Smooth muscle cell (in vitro differentiated cells): Measurements from ENCODE around the gene TBC1D1. TPM values are rescaled to one million over a fixed set of nuclear protein-coding genes. Genes with fewer than 3 reads are reported as not detected.

Source experiments
- DNase-seq: peaks from one replicate; lab custom pipeline; 2025; ENCODE audit not compliant: unreplicated experiment; lab: John Stamatoyannopoulos, UW
- H2AFZ ChIP-seq: fragments of 200-600 bp; sonication (generic); 2 replicates; pipeline ENCODE4 v1.6.0; 2016; ENCODE audit warnings: antibody characterized with exemption, low read depth, mild to moderate bottlenecking
- H3F3A ChIP-seq: fragments of 200-600 bp; sonication (generic); 2 replicates; pipeline ENCODE4 v1.6.0; 2017; ENCODE audit warnings: antibody characterized with exemption, low read depth
- H3K27ac ChIP-seq: fragments of 200-600 bp; sonication (generic); 2 replicates; pipeline ENCODE4 v1.5.1; 2016; ENCODE audit warnings: low read depth, mild to moderate bottlenecking
- H3K27me3 ChIP-seq: fragments of 200-600 bp; sonication (generic); 2 replicates; pipeline ENCODE4 v1.6.1; 2016; ENCODE audit warnings: low read depth, mild to moderate bottlenecking
- H3K36me3 ChIP-seq: fragments of 200-600 bp; sonication (generic); 2 replicates; pipeline ENCODE4 v1.5.1; 2016; ENCODE audit warnings: low read depth
- H3K4me1 ChIP-seq: fragments of 200-600 bp; sonication (generic); 2 replicates; pipeline ENCODE4 v1.5.1; 2016; ENCODE audit warnings: low read depth
- H3K4me2 ChIP-seq: fragments of 200-600 bp; sonication (generic); 2 replicates; pipeline ENCODE4 v1.6.0; 2016; ENCODE audit warnings: mild to moderate bottlenecking
- H3K4me3 ChIP-seq: fragments of 200-600 bp; sonication (generic); 2 replicates; pipeline ENCODE4 v1.5.1; 2016; ENCODE audit warnings: mild to moderate bottlenecking
- H3K79me2 ChIP-seq: fragments of 200-600 bp; sonication (generic); 2 replicates; pipeline ENCODE4 v1.6.0; 2016; ENCODE audit warnings: low read depth, mild to moderate bottlenecking
- H3K9ac ChIP-seq: fragments of 200-600 bp; sonication (generic); 2 replicates; pipeline ENCODE4 v1.6.0; 2016; ENCODE audit warnings: low read depth
- H3K9me3 ChIP-seq: fragments of 200-600 bp; sonication (generic); replicated peaks from 2 replicates; pipeline ENCODE4 v1.5.1; 2016; ENCODE audit warnings: low read depth
- H4K20me1 ChIP-seq: fragments of 200-600 bp; sonication (generic); 2 replicates; pipeline ENCODE4 v1.6.0; 2016; ENCODE audit warnings: low read depth
- WGBS: methylation state at CpG from one replicate; pipeline ENCODE4 v1.1.7; 2016; ENCODE audit warnings: low lambda C conversion rate; 5-methylcytosine and 5-hydroxymethylcytosine counted together
- polyA plus RNA-seq: library from polyadenylated mRNA; unstranded; fragments of >200 nt; fragmentation: Nextera tagmentation; extraction: Ambion mirVana; gene quantifications from 2 replicates; pipeline ENCODE4 v1.2.1, GENCODE V29; 2016
- total RNA-seq: library from RNA; depleted of rRNA; stranded (reverse); fragments of >200 nt; gene quantifications from 2 replicates; pipeline ENCODE4 v1.2.3, GENCODE V29; 2014
- TF ChIP-seq, protein P1 (sequence below): fragments of 200-600 bp; sonication (generic); IDR thresholded peaks from 2 replicates; pipeline ENCODE4 v1.5.1; 2017; ENCODE audit warnings: borderline replicate concordance, mild to moderate bottlenecking, antibody characterized with exemption; ENCODE audit not compliant: insufficient read depth, poor library complexity, severe bottlenecking

The TBC1D1 gene
- total and polyA plus RNA-seq, 2 experiments from 2014 or later = 81.5 to 117 TPM

DNA sequence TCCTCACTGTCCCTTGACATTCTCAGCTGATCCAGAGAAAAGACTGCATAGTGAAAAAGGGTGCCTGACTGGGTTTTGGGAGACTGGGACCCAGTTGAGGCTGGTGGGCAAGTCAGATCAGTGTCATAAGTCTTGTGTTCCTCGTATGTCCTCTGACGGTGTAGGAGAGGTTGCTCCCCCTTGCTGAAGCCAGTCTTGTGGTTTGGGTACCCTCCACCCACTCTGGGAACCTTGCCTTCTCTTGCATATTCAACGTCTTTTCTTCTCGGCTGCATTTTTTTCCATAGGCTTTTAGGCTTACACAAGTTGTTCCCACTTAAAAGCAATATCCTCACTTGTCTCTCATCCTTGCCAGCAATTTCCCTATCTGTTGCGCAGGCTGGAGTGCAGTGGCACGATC is 281.2 kb downstream of the TBC1D1 start:
- no peak overlapping the region for H3K9ac ChIP-seq
- 72% methylated on average over 6 of the region's 6 CpGs for WGBS
- TF ChIP-seq, protein P1, sequence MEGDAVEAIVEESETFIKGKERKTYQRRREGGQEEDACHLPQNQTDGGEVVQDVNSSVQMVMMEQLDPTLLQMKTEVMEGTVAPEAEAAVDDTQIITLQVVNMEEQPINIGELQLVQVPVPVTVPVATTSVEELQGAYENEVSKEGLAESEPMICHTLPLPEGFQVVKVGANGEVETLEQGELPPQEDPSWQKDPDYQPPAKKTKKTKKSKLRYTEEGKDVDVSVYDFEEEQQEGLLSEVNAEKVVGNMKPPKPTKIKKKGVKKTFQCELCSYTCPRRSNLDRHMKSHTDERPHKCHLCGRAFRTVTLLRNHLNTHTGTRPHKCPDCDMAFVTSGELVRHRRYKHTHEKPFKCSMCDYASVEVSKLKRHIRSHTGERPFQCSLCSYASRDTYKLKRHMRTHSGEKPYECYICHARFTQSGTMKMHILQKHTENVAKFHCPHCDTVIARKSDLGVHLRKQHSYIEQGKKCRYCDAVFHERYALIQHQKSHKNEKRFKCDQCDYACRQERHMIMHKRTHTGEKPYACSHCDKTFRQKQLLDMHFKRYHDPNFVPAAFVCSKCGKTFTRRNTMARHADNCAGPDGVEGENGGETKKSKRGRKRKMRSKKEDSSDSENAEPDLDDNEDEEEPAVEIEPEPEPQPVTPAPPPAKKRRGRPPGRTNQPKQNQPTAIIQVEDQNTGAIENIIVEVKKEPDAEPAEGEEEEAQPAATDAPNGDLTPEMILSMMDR = no peak

DNA sequence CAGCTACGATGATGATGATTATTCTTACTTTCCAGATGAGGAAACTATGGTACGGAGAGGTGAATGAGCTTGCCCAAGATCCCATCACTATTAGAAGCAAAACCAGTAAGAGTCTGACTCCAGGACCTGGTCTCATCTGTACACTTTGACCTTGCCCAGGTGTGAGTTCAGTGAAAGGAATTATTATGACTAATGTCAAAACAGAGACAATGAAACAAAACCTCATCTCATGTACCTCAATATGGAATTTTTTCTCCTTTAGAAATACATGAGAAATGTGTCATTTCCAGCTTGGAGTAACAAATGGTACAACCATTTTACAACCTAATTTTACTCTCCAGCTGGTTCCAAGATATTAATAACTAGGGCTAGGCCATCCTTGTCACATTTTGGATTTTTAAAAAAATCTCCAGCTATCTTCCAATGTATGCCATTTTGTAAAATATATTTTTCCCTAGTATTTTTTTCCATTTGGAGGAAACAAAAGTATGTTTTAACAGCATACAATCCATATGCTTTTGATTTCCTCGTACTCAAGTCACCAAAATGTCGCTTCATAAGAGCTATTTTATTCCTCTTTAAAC is 283.1 kb downstream of the TBC1D1 start:
- no peaks in the 10 kb centered on the region for H4K20me1 ChIP-seq
- H3K9me3 ChIP-seq = no peaks in the 10 kb centered on the region
- H3K27ac ChIP-seq = no peak overlapping the region
- H3F3A ChIP-seq = no peaks in the 10 kb centered on the region
- H3K4me1 ChIP-seq = no peaks in the 10 kb centered on the region
- no peaks in the 10 kb centered on the region for H3K79me2 ChIP-seq
- H3K36me3 ChIP-seq = no peaks in the 10 kb centered on the region
- peak overlapping the region; percentile 65 for H2AFZ ChIP-seq
- H3K9ac ChIP-seq = no peak overlapping the region
- H3K4me2 ChIP-seq = no peak overlapping the region
- no peak for DNase-seq
- H3K27me3 ChIP-seq = no peaks in the 10 kb centered on the region
- 97% methylated on average over 4 of the region's 4 CpGs for WGBS
- TF ChIP-seq, protein P1 = no peak
- H3K4me3 ChIP-seq = no peak overlapping the region

More for the DNA sequence above, 281.2 kb downstream of the TBC1D1 start:
- Histone ChIP-seq H3K4me3 (no peak overlapping the region), H3F3A (no peaks in the 10 kb centered on the region), H3K9me3 (no peaks in the 10 kb centered on the region), H3K79me2 (no peaks in the 10 kb centered on the region), H3K27me3 (no peaks in the 10 kb centered on the region), H4K20me1 (no peaks in the 10 kb centered on the region), H3K36me3 (no peaks in the 10 kb centered on the region), H3K4me2 (no peak overlapping the region), H3K4me1 (no peaks in the 10 kb centered on the region), H2AFZ (no peak overlapping the region), H3K27ac (no peak overlapping the region)
- no peak for DNase-seq

DNA sequence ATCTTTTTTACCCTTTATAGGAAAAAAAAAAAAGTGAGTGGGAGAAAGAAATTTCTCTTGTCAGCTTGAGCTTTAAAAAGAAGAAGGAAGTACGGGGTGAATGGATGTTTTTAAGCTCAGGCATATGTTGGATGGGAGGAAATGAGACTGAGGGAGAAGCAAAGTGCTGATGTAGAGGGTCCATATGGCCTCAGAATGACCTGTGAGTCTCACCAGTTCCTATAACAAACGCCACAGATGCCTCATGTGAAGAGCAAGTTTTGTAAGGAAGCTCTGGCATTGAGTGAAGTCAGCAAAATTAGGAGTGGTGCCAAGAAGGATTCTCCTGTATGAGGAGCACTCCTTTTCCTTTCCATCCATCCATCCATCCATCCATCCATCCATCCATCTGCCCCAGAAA is 283.9 kb downstream of the TBC1D1 start:
- H3K4me1 ChIP-seq = no peaks in the 10 kb centered on the region
- no peaks in the 10 kb centered on the region for H3K27me3 ChIP-seq
- H3K4me3 ChIP-seq = no peak overlapping the region
- no peaks in the 10 kb centered on the region for H3K79me2 ChIP-seq
- no peak overlapping the region for H3K4me2 ChIP-seq
- H3F3A ChIP-seq = no peaks in the 10 kb centered on the region
- no peak overlapping the region for H3K9ac ChIP-seq
- peak overlapping the region; percentile 65 for H2AFZ ChIP-seq
- H3K9me3 ChIP-seq = no peaks in the 10 kb centered on the region
- H4K20me1 ChIP-seq = no peaks in the 10 kb centered on the region
- DNase-seq = no peak
- 30% methylated on average over 2 of the region's 2 CpGs for WGBS
- H3K36me3 ChIP-seq = no peaks in the 10 kb centered on the region
- H3K27ac ChIP-seq = no peak overlapping the region
- TF ChIP-seq, protein P1 = no peak

DNA sequence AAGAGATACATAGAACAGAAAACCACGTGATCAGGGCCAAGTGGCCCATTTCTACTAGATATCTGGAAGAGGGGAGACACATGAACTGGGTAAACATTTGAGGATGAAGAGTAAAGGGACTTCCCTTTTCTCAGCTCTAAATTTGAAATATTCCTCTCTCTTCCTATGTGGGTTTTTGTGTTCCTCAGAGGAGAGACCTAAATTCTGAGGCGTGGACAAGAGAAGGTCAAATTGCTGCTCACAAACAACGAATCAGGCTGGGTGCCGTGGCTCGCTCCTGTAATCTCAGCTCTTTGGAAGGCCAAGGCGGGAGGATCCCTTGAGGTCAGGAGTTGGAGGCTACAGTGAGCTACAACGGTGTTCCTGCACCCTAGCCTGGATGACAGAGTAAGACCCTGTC is 285.3 kb downstream of the TBC1D1 start:
- no peak overlapping the region for H3K27ac ChIP-seq
- no peaks in the 10 kb centered on the region for H3F3A ChIP-seq
- WGBS = 94% methylated on average over 7 of the region's 7 CpGs
- no peak overlapping the region for H2AFZ ChIP-seq
- no peaks in the 10 kb centered on the region for H4K20me1 ChIP-seq
- no peak overlapping the region for H3K4me2 ChIP-seq
- H3K27me3 ChIP-seq = no peaks in the 10 kb centered on the region
- no peak overlapping the region for H3K4me3 ChIP-seq
- TF ChIP-seq, protein P1 = no peak
- no peaks in the 10 kb centered on the region for H3K4me1 ChIP-seq
- no peaks in the 10 kb centered on the region for H3K36me3 ChIP-seq
- DNase-seq = no peak
- no peaks in the 10 kb centered on the region for H3K79me2 ChIP-seq
- H3K9ac ChIP-seq = no peak overlapping the region
- H3K9me3 ChIP-seq = no peaks in the 10 kb centered on the region
